Activated CD4-positive, alpha-beta T cell treated with anti-CD3 and anti-CD28 coated beads for 36 hours (primary cell): Measurements from ENCODE around the gene SMIM20. TPM values are rescaled to one million over a fixed set of nuclear protein-coding genes. Genes with fewer than 3 reads are reported as not detected.
"Not testable (repeated sequence)": the region's sequence is repeated elsewhere in the genome, so short reads cannot be mapped to it uniquely, and the experiment has no call there.

Experiments
- ATAC-seq: fragments of 200-7000 bp; cut with Tn5 transposase; one replicate; pipeline ENCODE4 v1.10.0; 2021; ENCODE audit warnings: mild to moderate bottlenecking, moderate library complexity
- CTCF ChIA-PET: fragments of 350-600 bp; sonication (Branson Sonifier 250); formaldehyde crosslinking; loops from one replicate; lab custom pipeline; 2021; ENCODE audit warnings: antibody characterized with exemption; lab: Charles Lee
- POLR2A ChIA-PET: fragments of 350-600 bp; sonication (Branson Sonifier 250); formaldehyde crosslinking; loops from one replicate; lab custom pipeline; 2021; ENCODE audit warnings: antibody characterized with exemption, inconsistent platforms; lab: Charles Lee
- DNase-seq: peaks from one replicate; pipeline ENCODE4 v3.0.0-alpha.2; 2020
- H3K27ac Mint-ChIP-seq: one replicate; pipeline ENCODE4 v1.8.0; 2021; ENCODE audit warnings: mixed read lengths
- H3K27me3 Mint-ChIP-seq: one replicate; pipeline ENCODE4 v1.8.0; 2021; ENCODE audit warnings: mixed read lengths
- H3K36me3 Mint-ChIP-seq: one replicate; pipeline ENCODE4 v1.8.0; 2021; ENCODE audit warnings: low read depth, mixed read lengths
- H3K4me1 Mint-ChIP-seq: one replicate; pipeline ENCODE4 v1.8.0; 2021; ENCODE audit warnings: mixed read lengths
- H3K4me3 Mint-ChIP-seq: one replicate; pipeline ENCODE4 v1.8.0; 2021; ENCODE audit warnings: mild to moderate bottlenecking, moderate library complexity, mixed read lengths
- H3K9me3 Mint-ChIP-seq: one replicate; pipeline ENCODE4 v1.8.0; 2021; ENCODE audit warnings: low read depth, mixed read lengths
- intact Hi-C, 2 experiments: fragments of 100-400 bp; cut with DNase I in 1 of 2; cut with micrococcal nuclease in 1 of 2; formaldehyde crosslinking; loops; one replicate each; pipeline versions ENCODE4 v1.14.2 to v1.15.1; 2022 to 2024; cut with DNase I, micrococcal nuclease
- total RNA-seq, 2 experiments: library from RNA; stranded (reverse); gene quantifications; one replicate each; pipeline ENCODE4 v1.2.3, GENCODE V29; 2021

Gene SMIM20
- total RNA-seq, 2 experiments from 2014 or later, result 15.6 to 23.0 TPM

- H3K27ac Mint-ChIP-seq, result no peak overlapping the region
- H3K4me1 Mint-ChIP-seq, result peaks cover 9% of the 10 kb centered on the region
- H3K27me3 Mint-ChIP-seq, result peaks cover 2% of the 10 kb centered on the region
- intact Hi-C loops, result no loop called here
- DNase-seq, result no peak
- H3K36me3 Mint-ChIP-seq, result no peaks in the 10 kb centered on the region
- no peaks in the 10 kb centered on the region for H3K9me3 Mint-ChIP-seq
- H3K4me3 Mint-ChIP-seq, result no peak overlapping the region
- ATAC-seq, result no peak
- ChIA-PET POLR2A (no interaction called here), CTCF (interaction anchor here (0.7 to 0.8 kb wide), 2 partner anchors 91 to 456 kb away, joined by 3 to 4 read pairs; no protein-coding TSS in a partner anchor)
Observed at GRCh38 chr4:25896776-25897539, 17.1 kb upstream of the SMIM20 start.

- POLR2A ChIA-PET, result no interaction called here
- H3K4me1 Mint-ChIP-seq, result peaks cover 9% of the 10 kb centered on the region
- H3K27ac Mint-ChIP-seq, result no peak overlapping the region
- ATAC-seq (peak; percentile 58), DNase-seq (no peak)
- CTCF ChIA-PET, result interaction anchor here (0.6 kb wide), 1 partner anchor 63 kb away, joined by 3 read pairs; no protein-coding TSS in a partner anchor
- H3K4me3 Mint-ChIP-seq, result no peak overlapping the region
- intact Hi-C loops, result no loop called here
- H3K27me3 Mint-ChIP-seq, result peaks cover 2% of the 10 kb centered on the region
- no peaks in the 10 kb centered on the region for H3K9me3 Mint-ChIP-seq
- H3K36me3 Mint-ChIP-seq, result peaks cover 2% of the 10 kb centered on the region
Observed at GRCh38 chr4:25900310-25900709, 13.7 kb upstream of the SMIM20 start.

- peaks cover 2% of the 10 kb centered on the region for H3K27me3 Mint-ChIP-seq
- intact Hi-C loops, result no loop called here
- H3K4me1 Mint-ChIP-seq, result peaks cover 9% of the 10 kb centered on the region
- POLR2A ChIA-PET, result no interaction called here
- no peak for DNase-seq
- H3K27ac Mint-ChIP-seq, result no peak overlapping the region
- H3K36me3 Mint-ChIP-seq, result peaks cover 2% of the 10 kb centered on the region
- ATAC-seq, result no peak
- H3K9me3 Mint-ChIP-seq, result no peaks in the 10 kb centered on the region
- no peak overlapping the region for H3K4me3 Mint-ChIP-seq
- CTCF ChIA-PET, result interaction anchor here (0.6 kb wide), 1 partner anchor 64 kb away, joined by 3 read pairs; no protein-coding TSS in a partner anchor
Observed at GRCh38 chr4:25901030-25901430, 13.0 kb upstream of the SMIM20 start.

GRCh38 chr4:25903900-25904747 lies 9.9 kb upstream of the SMIM20 start:
- no peak overlapping the region for H3K4me3 Mint-ChIP-seq
- CTCF ChIA-PET, result no interaction called here
- intact Hi-C loops, result no loop called here
- H3K36me3 Mint-ChIP-seq, result peaks cover 2% of the 10 kb centered on the region
- H3K4me1 Mint-ChIP-seq, result peaks cover 9% of the 10 kb centered on the region
- H3K9me3 Mint-ChIP-seq, result peaks cover 2% of the 10 kb centered on the region
- POLR2A ChIA-PET, result no interaction called here
- H3K27me3 Mint-ChIP-seq, result no peaks in the 10 kb centered on the region
- DNase-seq, result no peak
- no peak overlapping the region for H3K27ac Mint-ChIP-seq
- ATAC-seq, result no peak

- peaks cover 9% of the 10 kb centered on the region for H3K4me1 Mint-ChIP-seq
- intact Hi-C loops, result no loop called here
- H3K27me3 Mint-ChIP-seq, result no peaks in the 10 kb centered on the region
- DNase-seq (no peak), ATAC-seq (no peak)
- H3K9me3 Mint-ChIP-seq, result peaks cover 4% of the 10 kb centered on the region
- H3K36me3 Mint-ChIP-seq, result peaks cover 2% of the 10 kb centered on the region
- H3K4me3 Mint-ChIP-seq, result no peak overlapping the region
- POLR2A ChIA-PET, result no interaction called here
- CTCF ChIA-PET, result no interaction called here
- H3K27ac Mint-ChIP-seq, result no peak overlapping the region
Observed at GRCh38 chr4:25904748-25905082, 9.3 kb upstream of the SMIM20 start.

GRCh38 chr4:25905371-25905770 lies 8.6 kb upstream of the SMIM20 start:
- Mint-ChIP-seq H3K36me3 (peaks cover 2% of the 10 kb centered on the region), H3K27me3 (no peaks in the 10 kb centered on the region), H3K4me1 (peaks cover 3% of the 10 kb centered on the region), H3K27ac (no peak overlapping the region), H3K4me3 (no peak overlapping the region), H3K9me3 (peaks cover 4% of the 10 kb centered on the region)
- no peak for ATAC-seq
- ChIA-PET CTCF (no interaction called here), POLR2A (no interaction called here)
- DNase-seq, result no peak
- intact Hi-C loops, result no loop called here

GRCh38 chr4:25906113-25906512 lies 7.9 kb upstream of the SMIM20 start:
- H3K4me1 Mint-ChIP-seq, H3K27me3 Mint-ChIP-seq, ATAC-seq, DNase-seq, H3K4me3 Mint-ChIP-seq, H3K9me3 Mint-ChIP-seq, POLR2A ChIA-PET, H3K36me3 Mint-ChIP-seq, CTCF ChIA-PET, H3K27ac Mint-ChIP-seq, intact Hi-C loops: not testable (repeated sequence)

- Mint-ChIP-seq H3K27ac (no peak overlapping the region), H3K36me3 (peaks cover 2% of the 10 kb centered on the region), H3K4me1 (peaks cover 6% of the 10 kb centered on the region), H3K27me3 (no peaks in the 10 kb centered on the region), H3K9me3 (peaks cover 4% of the 10 kb centered on the region), H3K4me3 (no peak overlapping the region)
- intact Hi-C loops, result no loop called here
- DNase-seq (no peak), ATAC-seq (no peak)
- CTCF ChIA-PET, result interaction anchor here (0.9 to 1.5 kb wide), 2 partner anchors 31 to 79 kb away, joined by 3 read pairs; no protein-coding TSS in a partner anchor
- POLR2A ChIA-PET, result no interaction called here
Observed at GRCh38 chr4:25908491-25908901, 5.5 kb upstream of the SMIM20 start.

- no peak for ATAC-seq
- peaks cover 4% of the 10 kb centered on the region for H3K9me3 Mint-ChIP-seq
- DNase-seq, result no peak
- ChIA-PET POLR2A (no interaction called here), CTCF (interaction anchor here (0.7 to 1.3 kb wide), 2 partner anchors 47 to 544 kb away, joined by 4 to 5 read pairs; no protein-coding TSS in a partner anchor)
- H3K27me3 Mint-ChIP-seq, result no peaks in the 10 kb centered on the region
- peaks cover 7% of the 10 kb centered on the region for H3K36me3 Mint-ChIP-seq
- intact Hi-C loops, result loop anchor here (5.0 kb wide), 4 partner anchors 69 to 749 kb away; partner anchors contain the start of genes RBPJ (in 1 of the 2), SEPSECS (in 1 of the 2) and ZCCHC4 (in 1 of the 2)
- H3K27ac Mint-ChIP-seq, result no peak overlapping the region
- H3K4me1 Mint-ChIP-seq, result peaks cover 17% of the 10 kb centered on the region
- no peak overlapping the region for H3K4me3 Mint-ChIP-seq
Observed at GRCh38 chr4:25911356-25911755, 2.7 kb upstream of the SMIM20 start.

GRCh38 chr4:25913056-25913850 lies 767 bp upstream of the SMIM20 start:
- ChIA-PET POLR2A (interaction anchor here (0.6 kb wide), 3 partner anchors 85 to 412 kb away, joined by 3 to 8 read pairs (median 4); no protein-coding TSS in a partner anchor), CTCF (interaction anchor here (0.7 to 0.9 kb wide), 3 partner anchors 58 to 816 kb away, joined by 3 read pairs; no protein-coding TSS in a partner anchor)
- Mint-ChIP-seq H3K4me1 (peaks cover 22% of the 10 kb centered on the region), H3K36me3 (peaks cover 7% of the 10 kb centered on the region), H3K4me3 (peak overlapping the region; percentile 93), H3K9me3 (peaks cover 4% of the 10 kb centered on the region), H3K27ac (peak overlapping the region; percentile 84), H3K27me3 (no peaks in the 10 kb centered on the region)
- peak; percentile 41 for DNase-seq
- intact Hi-C loops, result loop anchor here (5.0 kb wide), 4 partner anchors 71 to 751 kb away; partner anchors contain the start of genes RBPJ (in 1 of the 2), SEPSECS (in 1 of the 2) and ZCCHC4 (in 1 of the 2)
- no peak for ATAC-seq
